KMS-11 (cell line): Measurements from ENCODE around the gene TENM3.

ENCODE experiments used
- H2AFZ ChIP-seq: fragments of 200-600 bp; sonication (generic); 2 replicates; pipeline ENCODE4 v1.6.1; 2016; ENCODE audit warnings: antibody characterized with exemption, mixed run types, low read depth
- H3K27ac ChIP-seq: fragments of 200-600 bp; sonication (generic); 2 replicates; pipeline ENCODE4 v1.6.1; 2016; ENCODE audit warnings: mild to moderate bottlenecking, mixed run types
- H3K27me3 ChIP-seq: fragments of 200-600 bp; sonication (generic); 2 replicates; pipeline ENCODE4 v1.6.1; 2017; ENCODE audit warnings: mild to moderate bottlenecking, low read depth, mixed run types, moderate library complexity; ENCODE audit not compliant: insufficient read depth
- H3K36me3 ChIP-seq: fragments of 200-600 bp; sonication (generic); 2 replicates; pipeline ENCODE4 v1.6.1; 2017; ENCODE audit warnings: mild to moderate bottlenecking, mixed run types; ENCODE audit not compliant: insufficient read depth
- H3K4me1 ChIP-seq: fragments of 200-600 bp; sonication (generic); 2 replicates; pipeline ENCODE4 v1.6.1; 2016; ENCODE audit warnings: mild to moderate bottlenecking, low read depth, mixed run types; ENCODE audit not compliant: poor library complexity, severe bottlenecking
- H3K4me2 ChIP-seq: fragments of 200-600 bp; sonication (generic); 2 replicates; pipeline ENCODE4 v1.7.0; 2016; ENCODE audit warnings: mild to moderate bottlenecking, mixed run types
- H3K4me3 ChIP-seq: fragments of 200-600 bp; sonication (generic); IDR thresholded peaks from 2 replicates; pipeline ENCODE4 v1.6.1; 2017; ENCODE audit warnings: low read depth, low read length, mixed read lengths; ENCODE audit not compliant: insufficient read depth
- H3K79me2 ChIP-seq: fragments of 200-600 bp; sonication (generic); 2 replicates; pipeline ENCODE4 v1.6.1; 2016; ENCODE audit warnings: low read depth, mixed run types; ENCODE audit not compliant: insufficient read depth
- H3K9ac ChIP-seq: fragments of 200-600 bp; sonication (generic); 2 replicates; pipeline ENCODE4 v1.6.1; 2016; ENCODE audit warnings: mild to moderate bottlenecking, mixed run types
- H4K20me1 ChIP-seq: fragments of 200-600 bp; sonication (generic); 2 replicates; pipeline ENCODE4 v1.6.1; 2016; ENCODE audit warnings: mild to moderate bottlenecking, mixed run types; ENCODE audit not compliant: insufficient read depth
- TF ChIP-seq, protein P1 (sequence below): fragments of 200-600 bp; sonication (generic); conservative IDR thresholded peaks from 2 replicates; pipeline ENCODE4 v1.6.1; 2017; ENCODE audit warnings: low read depth, mild to moderate bottlenecking, antibody characterized with exemption, low read length, moderate library complexity, mixed read lengths

The TENM3 gene

DNA sequence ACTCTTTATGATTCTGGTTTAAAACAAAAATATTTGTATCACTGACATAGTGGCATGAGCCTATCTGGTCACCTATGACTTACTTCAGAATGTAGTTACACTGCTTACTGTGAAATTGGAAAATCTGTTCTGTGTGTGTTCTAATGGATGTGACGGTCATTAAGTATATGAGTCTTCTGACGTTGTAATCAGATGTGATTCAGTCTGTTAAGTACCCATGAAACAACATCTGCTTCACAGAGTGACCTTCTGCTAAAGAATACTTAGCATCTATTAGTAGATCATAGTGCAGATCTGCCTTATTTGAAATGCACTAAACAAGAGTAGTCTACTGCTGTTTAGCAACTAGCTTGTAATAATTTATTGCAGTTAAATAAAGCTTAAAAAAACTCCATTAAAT, 356.9 kb downstream of the TENM3 start:
- Histone ChIP-seq H2AFZ (no peak overlapping the region), H3K79me2 (no peaks in the 10 kb centered on the region), H4K20me1 (no peaks in the 10 kb centered on the region), H3K27me3 (no peaks in the 10 kb centered on the region), H3K9ac (no peak overlapping the region), H3K4me2 (no peak overlapping the region), H3K4me3 (no peak overlapping the region), H3K27ac (no peak overlapping the region), H3K36me3 (no peaks in the 10 kb centered on the region), H3K4me1 (no peaks in the 10 kb centered on the region)
- TF ChIP-seq, protein P1, sequence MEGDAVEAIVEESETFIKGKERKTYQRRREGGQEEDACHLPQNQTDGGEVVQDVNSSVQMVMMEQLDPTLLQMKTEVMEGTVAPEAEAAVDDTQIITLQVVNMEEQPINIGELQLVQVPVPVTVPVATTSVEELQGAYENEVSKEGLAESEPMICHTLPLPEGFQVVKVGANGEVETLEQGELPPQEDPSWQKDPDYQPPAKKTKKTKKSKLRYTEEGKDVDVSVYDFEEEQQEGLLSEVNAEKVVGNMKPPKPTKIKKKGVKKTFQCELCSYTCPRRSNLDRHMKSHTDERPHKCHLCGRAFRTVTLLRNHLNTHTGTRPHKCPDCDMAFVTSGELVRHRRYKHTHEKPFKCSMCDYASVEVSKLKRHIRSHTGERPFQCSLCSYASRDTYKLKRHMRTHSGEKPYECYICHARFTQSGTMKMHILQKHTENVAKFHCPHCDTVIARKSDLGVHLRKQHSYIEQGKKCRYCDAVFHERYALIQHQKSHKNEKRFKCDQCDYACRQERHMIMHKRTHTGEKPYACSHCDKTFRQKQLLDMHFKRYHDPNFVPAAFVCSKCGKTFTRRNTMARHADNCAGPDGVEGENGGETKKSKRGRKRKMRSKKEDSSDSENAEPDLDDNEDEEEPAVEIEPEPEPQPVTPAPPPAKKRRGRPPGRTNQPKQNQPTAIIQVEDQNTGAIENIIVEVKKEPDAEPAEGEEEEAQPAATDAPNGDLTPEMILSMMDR = no peak

DNA sequence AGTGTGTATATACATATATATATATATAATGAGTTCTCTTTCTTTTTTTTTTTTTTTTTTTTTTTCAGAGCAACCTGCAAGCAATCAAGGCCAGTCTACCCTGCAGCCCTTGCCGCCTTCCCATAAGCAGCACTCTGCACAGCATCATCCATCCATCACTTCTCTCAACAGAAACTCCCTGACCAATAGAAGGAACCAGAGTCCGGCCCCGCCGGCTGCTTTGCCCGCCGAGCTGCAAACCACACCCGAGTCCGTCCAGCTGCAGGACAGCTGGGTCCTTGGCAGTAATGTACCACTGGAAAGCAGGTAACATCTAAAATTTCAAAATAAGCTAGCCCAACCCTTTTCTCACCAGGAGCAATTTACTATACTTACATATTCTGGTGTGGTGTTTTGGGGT, 357.7 kb downstream of the TENM3 start:
- Histone ChIP-seq H3K4me3 (no peak overlapping the region), H3K9ac (no peak overlapping the region), H3K79me2 (no peaks in the 10 kb centered on the region), H2AFZ (no peak overlapping the region), H3K4me1 (no peaks in the 10 kb centered on the region), H4K20me1 (no peaks in the 10 kb centered on the region), H3K4me2 (no peak overlapping the region), H3K36me3 (no peaks in the 10 kb centered on the region), H3K27ac (no peak overlapping the region), H3K27me3 (no peaks in the 10 kb centered on the region)
- TF ChIP-seq, protein P1 = no peak

DNA sequence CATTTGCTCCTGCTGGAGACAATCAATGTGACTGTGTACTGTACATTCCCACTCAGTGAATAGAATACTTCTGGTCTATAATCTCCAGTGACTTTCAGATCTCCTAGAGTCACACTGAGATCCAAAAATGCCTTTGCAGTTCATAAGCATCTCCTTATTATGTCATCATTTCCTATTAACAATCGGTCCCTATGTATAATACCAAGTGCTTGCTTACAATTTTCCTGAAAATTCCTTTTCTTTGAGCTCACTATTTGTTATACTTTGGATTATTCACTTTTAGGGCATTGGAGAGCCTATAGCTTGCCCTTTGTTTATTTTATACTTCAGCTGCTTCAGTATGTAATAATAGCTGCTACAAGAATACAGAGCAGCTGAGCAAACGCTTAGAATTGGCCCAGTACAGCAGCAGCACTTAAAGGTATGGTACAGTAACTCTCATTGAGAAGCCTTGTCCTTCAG, 361.0 kb downstream of the TENM3 start:
- H3K4me1 ChIP-seq = no peaks in the 10 kb centered on the region
- H3K79me2 ChIP-seq = no peaks in the 10 kb centered on the region
- H3K27me3 ChIP-seq = no peaks in the 10 kb centered on the region
- no peak overlapping the region for H3K4me3 ChIP-seq
- TF ChIP-seq, protein P1 = no peak
- no peak overlapping the region for H3K9ac ChIP-seq
- H2AFZ ChIP-seq = no peak overlapping the region
- H4K20me1 ChIP-seq = no peaks in the 10 kb centered on the region
- no peak overlapping the region for H3K4me2 ChIP-seq
- no peaks in the 10 kb centered on the region for H3K36me3 ChIP-seq
- no peak overlapping the region for H3K27ac ChIP-seq

DNA sequence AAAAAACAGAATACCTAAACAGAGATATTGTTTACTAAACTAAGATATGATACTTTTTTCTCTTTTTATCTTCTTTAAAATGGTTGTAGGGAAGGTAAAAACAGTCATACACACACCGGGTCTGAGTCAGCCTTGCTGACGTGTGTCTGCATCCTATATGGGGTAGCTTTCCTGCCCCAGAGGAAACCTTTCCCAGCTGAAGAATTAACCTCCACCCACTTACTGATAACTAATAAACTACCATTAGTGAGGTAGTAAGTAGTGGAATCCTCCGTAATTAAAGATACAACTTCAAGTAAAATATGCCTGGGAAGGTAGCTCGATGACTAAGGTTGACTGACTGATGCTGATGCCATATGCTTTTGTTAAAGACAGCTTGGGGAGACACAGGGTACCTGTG, 361.8 kb downstream of the TENM3 start:
- no peak overlapping the region for H2AFZ ChIP-seq
- H3K27me3 ChIP-seq = no peaks in the 10 kb centered on the region
- no peaks in the 10 kb centered on the region for H4K20me1 ChIP-seq
- H3K36me3 ChIP-seq = no peaks in the 10 kb centered on the region
- H3K9ac ChIP-seq = no peak overlapping the region
- no peaks in the 10 kb centered on the region for H3K79me2 ChIP-seq
- H3K4me3 ChIP-seq = no peak overlapping the region
- TF ChIP-seq, protein P1 = no peak
- no peak overlapping the region for H3K27ac ChIP-seq
- H3K4me1 ChIP-seq = no peaks in the 10 kb centered on the region
- no peak overlapping the region for H3K4me2 ChIP-seq
